IgD-negative memory B cell (primary cell): ENCODE results near the gene HOXC12. TPM values are rescaled to one million over a fixed set of nuclear protein-coding genes. Genes with fewer than 3 reads are reported as not detected.

Source experiments
- H3K27ac Mint-ChIP-seq, 3 donors: one replicate each; pipeline ENCODE4 v1.8.0; 2020 to 2022; ENCODE audit warnings: mild to moderate bottlenecking in 3 of 3, mixed read lengths in 3 of 3, moderate library complexity in 1 of 3
- H3K27me3 Mint-ChIP-seq: one replicate; pipeline ENCODE4 v1.8.0; 2021; ENCODE audit warnings: mixed read lengths
- H3K36me3 Mint-ChIP-seq: one replicate; pipeline ENCODE4 v1.8.0; 2020; ENCODE audit warnings: mild to moderate bottlenecking, mixed read lengths
- H3K4me1 Mint-ChIP-seq, 3 donors: one replicate each; pipeline ENCODE4 v1.8.0; 2020 to 2022; ENCODE audit warnings: mixed read lengths in 3 of 3, mild to moderate bottlenecking in 1 of 3
- H3K4me3 Mint-ChIP-seq, 4 donors: one replicate each; pipeline ENCODE4 v1.8.0; 2020 to 2022; ENCODE audit warnings: mild to moderate bottlenecking in 4 of 4, mixed read lengths in 4 of 4, moderate library complexity in 3 of 4
- H3K9me3 Mint-ChIP-seq, 3 donors: one replicate each; pipeline ENCODE4 v1.8.0; 2020 to 2021; ENCODE audit warnings: mixed read lengths in 3 of 3, mild to moderate bottlenecking in 1 of 3
- polyA plus RNA-seq: library from polyadenylated mRNA; unstranded; fragments of 300-500 nt; fragmentation: Illumina TruSeq; gene quantifications from one replicate; pipeline ENCODE4 v1.2.3, GENCODE V29; 2021

HOXC12 gene
- polyA plus RNA-seq, 1 donor from 2014 or later, result not detected

DNA sequence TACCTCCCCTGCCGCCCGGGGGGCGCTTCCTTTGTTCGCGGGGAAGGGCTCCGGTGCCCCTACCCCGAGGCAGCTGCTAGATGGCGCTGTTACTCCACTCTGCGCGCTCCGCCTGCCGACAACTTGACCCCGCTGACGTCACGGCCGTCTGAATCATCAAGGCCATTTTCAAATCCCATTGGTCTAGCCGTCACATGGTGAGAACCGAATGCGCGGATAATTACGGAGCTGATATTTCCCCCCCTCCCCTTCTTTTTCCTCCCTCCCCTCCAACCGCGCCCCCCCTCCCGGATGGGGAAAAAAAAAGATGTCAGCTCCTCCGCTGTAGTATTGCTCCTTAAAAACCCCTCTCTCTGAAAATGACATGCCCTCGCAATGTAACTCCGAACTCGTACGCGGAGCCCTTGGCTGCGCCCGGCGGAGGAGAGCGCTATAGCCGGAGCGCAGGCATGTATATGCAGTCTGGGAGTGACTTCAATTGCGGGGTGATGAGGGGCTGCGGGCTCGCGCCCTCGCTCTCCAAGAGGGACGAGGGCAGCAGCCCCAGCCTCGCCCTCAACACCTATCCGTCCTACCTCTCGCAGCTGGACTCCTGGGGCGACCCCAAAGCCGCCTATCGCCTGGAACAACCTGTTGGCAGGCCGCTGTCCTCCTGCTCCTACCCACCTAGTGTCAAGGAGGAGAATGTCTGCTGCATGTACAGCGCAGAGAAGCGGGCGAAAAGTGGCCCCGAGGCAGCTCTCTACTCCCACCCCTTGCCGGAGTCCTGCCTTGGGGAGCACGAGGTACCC, 30.4 kb downstream of the HOXC12 start, which contains the start of gene HOXC10:
HOXC10 (plus strand) TSS at position 246 of the 791 bp plus-strand sequence; CDS start at position 360, 114 bp downstream.
- Mint-ChIP-seq H3K27ac (peak within 1 kb of the TSS; percentile 86 to 96 (median 93)), H3K4me3 (peak within 1 kb of the TSS; percentile 13 to 79 (median 74)), H3K4me1 (peaks cover 12 to 20% (median 12%) of the 10 kb centered on the region in 3 donors)

DNA sequence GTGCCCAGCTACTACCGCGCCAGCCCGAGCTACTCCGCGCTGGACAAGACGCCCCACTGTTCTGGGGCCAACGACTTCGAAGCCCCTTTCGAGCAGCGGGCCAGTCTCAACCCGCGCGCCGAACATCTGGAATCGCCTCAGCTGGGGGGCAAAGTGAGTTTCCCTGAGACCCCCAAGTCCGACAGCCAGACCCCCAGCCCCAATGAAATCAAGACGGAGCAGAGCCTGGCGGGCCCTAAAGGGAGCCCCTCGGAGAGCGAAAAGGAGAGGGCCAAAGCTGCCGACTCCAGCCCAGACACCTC, 30.9 kb downstream of the HOXC12 start:
- Mint-ChIP-seq H3K27ac (peak overlapping the region in 2 of 3 donors; percentile 85 to 96), H3K4me3 (peak overlapping the region; percentile 12 to 77 (median 72)), H3K36me3 (peaks cover 2% of the 10 kb centered on the region), H3K9me3 (peaks cover 0 to 6% (median 0%) of the 10 kb centered on the region in 3 donors), H3K27me3 (peaks cover 83% of the 10 kb centered on the region), H3K4me1 (peaks cover 12 to 19% (median 12%) of the 10 kb centered on the region in 3 donors)

More for the DNA sequence above, 30.4 kb downstream of the HOXC12 start, which contains the start of gene HOXC10:
- Mint-ChIP-seq H3K9me3 (peaks cover 0 to 6% (median 0%) of the 10 kb centered on the region in 3 donors), H3K36me3 (peaks cover 2% of the 10 kb centered on the region), H3K27me3 (peaks cover 83% of the 10 kb centered on the region)

DNA sequence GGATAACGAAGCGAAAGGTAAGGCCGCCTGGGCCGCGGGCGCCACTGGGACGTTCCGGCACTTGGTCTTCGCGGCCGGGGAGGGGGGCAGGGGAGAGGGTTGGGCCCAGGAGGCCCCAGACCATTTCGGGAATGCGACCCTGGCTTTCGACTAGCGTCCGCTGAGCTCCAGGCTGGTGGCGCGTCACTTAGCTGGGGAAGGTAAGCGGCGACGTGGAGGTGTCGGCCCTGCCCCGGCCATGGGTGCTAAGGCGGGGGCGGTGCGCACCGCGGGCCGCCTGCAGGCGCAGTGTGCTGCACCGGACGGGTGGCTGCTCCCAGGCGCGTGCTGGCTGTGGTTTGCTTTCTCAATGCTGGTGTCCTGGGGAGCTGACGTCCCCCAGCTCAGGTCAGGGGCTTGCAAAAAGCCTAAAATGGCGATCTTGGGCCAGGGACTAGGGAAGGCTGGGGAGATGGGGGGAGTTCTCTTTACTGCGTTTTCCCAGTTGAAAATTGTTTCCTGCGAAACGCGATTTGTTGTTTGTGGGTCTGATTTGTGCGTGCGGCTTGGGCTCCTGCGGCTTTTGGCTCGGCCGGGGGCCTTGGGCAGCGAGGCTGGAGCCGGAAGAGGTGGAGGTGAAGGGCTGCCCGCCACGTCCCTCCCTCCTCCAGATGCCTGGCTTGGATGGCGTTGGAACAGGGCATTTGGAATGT, 31.4 kb downstream of the HOXC12 start:
- peak overlapping the region; percentile 86 to 96 (median 88) for H3K27ac Mint-ChIP-seq
- H3K9me3 Mint-ChIP-seq, result peaks cover 0 to 6% (median 0%) of the 10 kb centered on the region in 3 donors
- peaks cover 82% of the 10 kb centered on the region for H3K27me3 Mint-ChIP-seq
- H3K4me1 Mint-ChIP-seq, result peaks cover 12 to 14% (median 12%) of the 10 kb centered on the region in 3 donors
- H3K36me3 Mint-ChIP-seq, result peaks cover 2% of the 10 kb centered on the region
- peak overlapping the region; percentile 50 to 84 (median 76) for H3K4me3 Mint-ChIP-seq

DNA sequence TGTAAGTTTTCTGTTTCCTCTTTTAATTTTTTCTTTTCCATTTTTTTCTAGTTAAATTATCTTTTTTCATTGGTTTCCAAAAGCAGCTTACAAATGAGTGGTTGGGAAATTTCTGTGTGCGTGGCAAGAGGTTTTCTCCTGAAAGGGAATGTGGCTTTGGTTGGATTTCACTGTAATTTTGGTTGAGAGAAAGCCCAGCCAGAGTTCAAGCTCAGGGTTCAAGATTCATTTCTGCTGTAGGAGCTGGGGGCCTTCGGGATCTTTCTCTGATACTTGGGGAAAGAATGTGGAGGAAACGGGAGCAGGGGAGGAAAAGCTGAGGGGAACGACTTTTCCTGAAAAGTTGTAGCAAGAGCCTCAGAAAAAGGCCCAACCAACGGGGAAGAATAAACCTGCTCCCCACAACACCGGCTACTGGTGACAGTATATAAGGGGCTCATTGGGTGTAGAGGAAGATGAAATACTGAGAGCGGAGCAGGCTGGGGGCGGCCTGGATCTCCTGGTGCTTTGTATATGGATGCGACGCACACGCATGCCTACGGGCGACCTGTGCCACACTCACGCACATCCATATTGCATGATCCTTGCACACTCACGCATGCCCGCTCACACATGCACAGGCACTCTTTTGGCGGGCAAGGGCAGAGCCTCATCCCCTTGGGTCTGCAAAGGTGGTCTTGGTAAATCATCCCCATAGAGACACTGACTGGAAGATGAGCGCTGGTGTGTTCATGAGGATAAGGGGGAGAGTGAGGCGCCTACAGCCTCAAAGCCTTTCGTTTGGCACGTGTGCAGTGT, 32.2 kb downstream of the HOXC12 start:
- H3K9me3 Mint-ChIP-seq, result peaks cover 0 to 6% (median 0%) of the 10 kb centered on the region in 3 donors
- peak overlapping the region; percentile 76 to 88 (median 86) for H3K27ac Mint-ChIP-seq
- peak overlapping the region in 3 of 4 donors; percentile 72 to 84 (median 79) for H3K4me3 Mint-ChIP-seq
- peaks cover 11 to 12% (median 12%) of the 10 kb centered on the region in 3 donors for H3K4me1 Mint-ChIP-seq
- peaks cover 83% of the 10 kb centered on the region for H3K27me3 Mint-ChIP-seq
- H3K36me3 Mint-ChIP-seq, result peaks cover 2% of the 10 kb centered on the region

DNA sequence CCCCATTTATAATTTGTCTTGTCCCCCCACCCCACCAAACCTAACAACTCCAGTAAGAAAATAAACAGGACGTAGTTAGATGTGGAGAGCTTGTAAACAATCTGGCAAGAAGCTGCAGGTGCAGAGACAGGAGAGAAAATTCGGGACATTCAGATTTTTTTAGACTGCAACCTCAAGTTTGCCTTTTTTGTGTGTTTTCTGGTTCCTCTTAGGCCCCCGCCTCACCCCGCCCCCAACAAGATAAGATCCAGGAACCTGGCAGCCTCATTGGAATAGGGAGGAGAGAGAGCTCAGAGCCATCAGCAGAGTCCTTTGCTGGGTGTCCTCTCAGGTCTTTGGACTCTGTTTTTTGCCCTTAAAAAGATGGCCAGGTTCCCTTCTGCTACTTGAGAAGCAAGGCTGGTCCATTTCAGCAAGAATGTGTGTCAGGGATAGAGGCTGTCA, 33.1 kb downstream of the HOXC12 start:
- peak overlapping the region in 2 of 4 donors; percentile 67 to 79 for H3K4me3 Mint-ChIP-seq
- peaks cover 2% of the 10 kb centered on the region for H3K36me3 Mint-ChIP-seq
- H3K9me3 Mint-ChIP-seq, result peaks cover 0 to 6% (median 0%) of the 10 kb centered on the region in 3 donors
- peak overlapping the region in 2 of 3 donors; percentile 86 to 93 for H3K27ac Mint-ChIP-seq
- peaks cover 11 to 12% (median 12%) of the 10 kb centered on the region in 3 donors for H3K4me1 Mint-ChIP-seq
- H3K27me3 Mint-ChIP-seq, result peaks cover 81% of the 10 kb centered on the region

DNA sequence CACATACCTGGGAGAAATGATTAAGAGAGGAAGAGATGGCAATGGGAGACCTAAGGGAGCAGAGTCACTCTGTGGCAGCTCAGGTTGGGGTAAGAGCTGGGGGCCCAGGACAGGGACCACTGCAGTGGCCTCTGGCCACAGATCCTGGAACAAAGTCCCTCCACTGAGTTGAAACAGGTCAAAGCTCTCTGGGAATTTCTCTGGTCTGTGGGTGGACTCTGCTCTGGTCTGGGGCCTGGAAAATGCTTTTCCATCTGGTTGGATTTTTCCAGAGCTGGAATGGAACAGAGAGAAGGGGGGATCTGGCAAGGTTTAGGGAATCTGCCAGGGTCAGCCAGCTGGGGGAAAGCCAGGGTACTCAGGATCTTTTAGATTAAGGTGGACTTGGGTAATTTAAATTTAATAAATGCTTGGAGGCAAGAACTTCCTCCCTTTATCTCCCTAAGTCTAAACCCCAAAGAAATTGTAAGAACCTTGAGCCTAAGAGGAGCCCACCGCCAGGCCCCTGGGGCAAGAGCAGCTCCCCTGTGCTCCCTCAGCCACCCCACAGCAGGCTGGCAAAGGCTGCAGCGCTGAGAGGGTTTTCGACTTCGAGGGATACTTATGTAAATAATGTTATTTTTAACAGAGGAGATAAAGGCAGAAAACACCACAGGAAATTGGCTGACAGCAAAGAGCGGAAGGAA, 34.0 kb downstream of the HOXC12 start:
- Mint-ChIP-seq H3K4me3 (peak overlapping the region in 3 of 4 donors; percentile 67 to 79 (median 79)), H3K4me1 (peaks cover 12 to 16% (median 12%) of the 10 kb centered on the region in 3 donors)

DNA sequence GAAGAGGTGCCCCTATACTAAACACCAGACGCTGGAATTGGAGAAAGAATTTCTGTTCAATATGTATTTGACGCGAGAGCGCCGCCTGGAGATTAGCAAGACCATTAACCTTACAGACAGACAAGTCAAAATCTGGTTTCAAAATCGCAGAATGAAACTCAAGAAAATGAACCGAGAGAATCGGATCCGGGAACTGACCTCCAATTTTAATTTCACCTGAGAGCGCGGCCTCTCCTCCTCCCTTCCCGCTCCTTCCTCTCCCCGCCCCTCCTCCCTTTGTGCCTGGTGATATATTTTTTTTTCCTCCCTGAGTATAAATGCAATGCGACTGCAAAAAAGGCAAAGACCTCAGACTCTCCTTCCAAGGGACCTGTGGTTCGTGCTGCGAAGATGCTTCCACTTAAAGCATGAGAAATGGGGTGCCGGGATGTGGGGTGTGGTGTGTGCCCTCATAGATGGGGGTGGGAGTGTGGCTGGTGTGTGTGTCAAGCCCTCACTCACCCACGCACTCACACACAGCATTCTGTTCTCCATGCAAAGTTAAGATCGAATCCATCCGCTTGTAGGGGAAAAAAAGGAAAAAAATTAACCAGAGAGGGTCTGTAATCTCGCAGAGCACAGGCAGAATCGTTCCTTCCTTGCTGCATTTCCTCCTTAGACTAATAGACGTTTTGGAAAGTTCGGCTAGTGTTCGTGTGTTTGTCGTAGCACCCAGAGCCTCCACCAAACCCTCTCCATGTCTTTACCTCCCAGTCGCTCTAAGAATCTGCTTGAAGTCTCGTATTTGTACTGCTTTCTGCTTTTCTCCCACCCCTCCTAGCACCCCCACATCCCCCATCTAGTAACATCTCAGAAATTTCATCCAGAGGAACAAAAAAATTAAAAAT, 34.8 kb downstream of the HOXC12 start:
- Mint-ChIP-seq H3K9me3 (peaks cover 0 to 12% (median 0%) of the 10 kb centered on the region in 3 donors), H3K27me3 (peaks cover 82% of the 10 kb centered on the region), H3K27ac (peak overlapping the region; percentile 17 to 88 (median 86)), H3K4me1 (peaks cover 17 to 20% (median 18%) of the 10 kb centered on the region in 3 donors), H3K4me3 (peak overlapping the region; percentile 21 to 84 (median 72)), H3K36me3 (no peaks in the 10 kb centered on the region)

More for the DNA sequence above, 34.0 kb downstream of the HOXC12 start:
- Mint-ChIP-seq H3K9me3 (peaks cover 0 to 9% (median 0%) of the 10 kb centered on the region in 3 donors), H3K27me3 (peaks cover 78% of the 10 kb centered on the region), H3K36me3 (peaks cover 2% of the 10 kb centered on the region), H3K27ac (peak overlapping the region; percentile 86 to 93 (median 88))

DNA sequence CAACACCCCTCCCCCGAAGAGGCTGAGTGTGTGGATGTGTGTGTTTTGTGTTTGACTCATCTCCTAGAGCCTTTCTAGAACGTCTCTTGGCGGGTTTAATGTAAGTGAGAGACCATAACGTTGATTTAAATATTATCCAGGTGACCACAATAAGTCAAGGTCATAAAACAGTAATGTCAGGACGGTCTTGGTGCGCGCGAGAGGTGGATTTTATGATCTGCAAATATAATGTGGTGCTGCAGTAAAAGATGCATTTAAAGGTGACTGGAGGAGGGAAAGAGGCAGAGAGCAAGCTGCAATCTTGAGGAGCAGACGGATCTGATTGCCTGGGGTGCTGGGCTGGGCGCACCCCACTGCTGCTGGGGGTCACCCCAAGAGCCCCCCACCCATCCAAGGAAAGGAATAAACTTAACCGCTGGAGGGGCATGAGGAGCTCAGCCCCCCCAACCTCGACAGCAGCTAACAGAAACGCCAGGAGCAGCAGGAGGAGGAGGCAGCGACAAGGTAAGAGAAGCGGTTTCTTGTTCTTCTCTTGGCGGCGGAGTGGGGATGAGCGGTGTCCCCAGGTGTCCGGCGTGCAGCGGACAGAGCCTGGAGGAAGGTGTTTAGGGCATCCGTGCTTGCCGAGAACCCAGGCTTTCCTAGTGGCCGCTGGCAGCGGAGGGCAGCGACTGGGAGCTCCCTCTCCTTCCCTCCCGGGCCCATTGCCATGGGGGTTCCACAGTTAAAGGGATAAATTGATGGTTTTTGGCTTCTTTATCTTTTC, 35.8 kb downstream of the HOXC12 start:
- peak overlapping the region in 1 of 4 donors; percentile 65 for H3K4me3 Mint-ChIP-seq
- H3K4me1 Mint-ChIP-seq, result peaks cover 16 to 28% (median 22%) of the 10 kb centered on the region in 3 donors
- H3K9me3 Mint-ChIP-seq, result peaks cover 0 to 10% (median 0%) of the 10 kb centered on the region in 3 donors
- no peaks in the 10 kb centered on the region for H3K36me3 Mint-ChIP-seq
- H3K27ac Mint-ChIP-seq, result peak overlapping the region; percentile 83 to 97 (median 86)
- H3K27me3 Mint-ChIP-seq, result peaks cover 81% of the 10 kb centered on the region

DNA sequence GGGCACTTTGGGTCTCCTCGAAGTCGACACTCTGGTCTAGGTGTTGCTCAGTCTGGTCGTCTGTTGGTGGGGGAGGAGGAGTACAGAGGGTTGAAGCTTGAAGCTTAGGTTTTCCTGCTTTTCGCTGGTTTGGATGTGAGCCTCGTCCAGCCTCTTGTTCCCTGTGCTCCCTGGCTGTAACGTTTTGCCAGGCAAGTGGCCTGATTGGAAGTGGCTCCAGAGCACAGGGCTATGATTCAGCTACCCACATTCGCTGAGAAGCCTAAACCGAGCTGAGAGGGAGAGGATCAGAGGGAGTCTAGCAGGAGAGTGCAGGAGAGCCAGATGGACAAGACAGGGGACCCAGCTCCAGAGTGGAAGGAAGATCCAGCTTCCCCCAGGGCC, 36.4 kb downstream of the HOXC12 start:
- Mint-ChIP-seq H3K9me3 (peaks cover 0 to 10% (median 0%) of the 10 kb centered on the region in 3 donors), H3K4me1 (peaks cover 16 to 28% (median 22%) of the 10 kb centered on the region in 3 donors), H3K27ac (peak overlapping the region in 2 of 3 donors; percentile 81 to 97), H3K27me3 (peaks cover 80% of the 10 kb centered on the region), H3K4me3 (peak overlapping the region in 1 of 4 donors; percentile 65), H3K36me3 (no peaks in the 10 kb centered on the region)

DNA sequence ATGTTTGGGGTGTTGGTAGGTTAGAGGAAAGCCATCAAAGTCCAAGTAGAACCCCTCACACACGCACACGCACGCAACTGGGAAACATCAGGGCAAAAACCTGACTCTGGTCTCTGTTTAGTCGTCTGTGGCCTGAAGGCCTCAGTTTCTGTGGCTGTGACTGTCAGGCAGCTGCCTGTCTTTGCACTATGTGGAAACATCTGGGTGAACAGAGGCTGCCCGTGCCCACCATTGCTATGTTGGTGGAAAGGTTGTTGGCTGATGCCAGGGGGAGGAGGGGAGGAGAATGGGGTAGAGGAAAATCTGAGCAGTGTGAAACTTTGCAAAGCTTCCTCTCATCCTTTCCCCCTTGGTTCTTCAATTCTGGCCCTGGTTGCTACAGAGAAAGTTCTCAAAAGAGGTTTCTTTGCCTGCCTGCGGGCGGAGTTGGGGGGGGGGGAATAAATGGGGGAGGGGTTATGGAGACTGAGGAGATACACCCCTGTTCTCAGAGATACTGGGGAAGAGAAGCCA, 37.7 kb downstream of the HOXC12 start:
- peaks cover 18 to 32% (median 24%) of the 10 kb centered on the region in 3 donors for H3K4me1 Mint-ChIP-seq
- peak overlapping the region in 2 of 3 donors; percentile 10 to 81 for H3K27ac Mint-ChIP-seq

DNA sequence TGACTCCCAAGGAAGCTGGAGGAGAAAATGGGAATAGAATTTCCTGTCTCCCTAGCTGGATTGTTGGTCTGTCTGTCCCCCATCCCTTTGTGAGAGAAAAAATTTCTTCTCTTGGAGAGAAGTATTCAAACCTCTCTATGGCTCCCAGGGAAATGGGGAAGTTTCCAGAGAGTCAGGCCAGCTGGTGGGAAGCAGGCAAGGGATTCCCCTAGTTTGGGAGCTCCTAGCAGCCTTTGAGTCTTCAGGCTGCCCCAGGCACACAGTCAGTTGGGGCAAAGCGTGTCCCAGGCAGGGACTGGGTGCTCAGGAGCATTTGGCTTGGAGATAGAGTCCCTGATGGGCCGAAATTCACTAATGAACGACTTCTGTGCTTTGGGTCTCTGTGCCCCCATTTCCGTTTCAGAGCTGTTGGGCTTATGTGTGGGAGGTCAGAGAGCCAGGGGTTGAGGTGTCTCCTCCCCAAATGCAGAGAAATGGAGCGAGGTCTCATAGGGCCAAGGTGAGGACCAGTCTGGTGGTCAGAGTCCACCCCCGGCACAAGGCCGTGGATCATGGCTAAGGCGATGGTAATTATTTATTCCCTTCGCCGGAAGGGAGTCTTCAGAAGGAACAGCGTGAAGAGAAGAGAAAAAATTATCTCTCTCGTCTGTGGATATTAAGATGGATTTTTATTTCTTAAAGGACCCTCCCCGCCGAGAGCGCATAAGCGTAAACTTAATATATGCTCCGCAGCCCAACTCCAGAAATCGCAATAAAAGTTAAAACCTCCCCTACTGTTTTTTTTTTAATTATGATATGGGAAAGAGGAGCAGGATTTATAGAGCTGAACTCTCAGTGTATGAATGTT, 38.7 kb downstream of the HOXC12 start:
- H3K27me3 Mint-ChIP-seq, result peaks cover 76% of the 10 kb centered on the region
- H3K4me1 Mint-ChIP-seq, result peaks cover 16 to 32% (median 27%) of the 10 kb centered on the region in 3 donors
- H3K27ac Mint-ChIP-seq, result peak overlapping the region; percentile 81 to 96 (median 91)

More for the DNA sequence above, 37.7 kb downstream of the HOXC12 start:
- Mint-ChIP-seq H3K27me3 (peaks cover 76% of the 10 kb centered on the region), H3K9me3 (peaks cover 0 to 10% (median 0%) of the 10 kb centered on the region in 3 donors), H3K36me3 (peaks cover 1% of the 10 kb centered on the region), H3K4me3 (peak overlapping the region in 1 of 4 donors; percentile 5)

More for the DNA sequence above, 38.7 kb downstream of the HOXC12 start:
- H3K36me3 Mint-ChIP-seq, result peaks cover 1% of the 10 kb centered on the region
- peak overlapping the region; percentile 54 to 95 (median 76) for H3K4me3 Mint-ChIP-seq
- peaks cover 0 to 10% (median 0%) of the 10 kb centered on the region in 3 donors for H3K9me3 Mint-ChIP-seq
